ENCODE data around the gene SDK1. TPM values are rescaled to one million over a fixed set of nuclear protein-coding genes. Genes with fewer than 3 reads are reported as not detected.

SDK1 gene
- total and polyA plus RNA-seq, 2 donors (not counting 3 experiments of a cell fraction or from before 2014, with no cell fraction given), result 1.6 to 3.9 TPM

- Histone ChIP-seq H3K9ac (replicated peaks; ENCODE audit: extremely low read depth, insufficient read depth, low read length) (no peak overlapping the region), H3K36me3 (ENCODE audit: control insufficient read depth in 2 of 2, extremely low read depth in 1 of 2, insufficient read depth in 2 of 2, low read length in 2 of 2) (no peaks in the 10 kb centered on the region), H3K27ac (ENCODE audit: insufficient read depth, low read depth, low read length) (no peak overlapping the region), H3K4me1 (ENCODE audit: control insufficient read depth, extremely low read depth, insufficient read depth, low read length) (no peaks in the 10 kb centered on the region), H3K4me2 (ENCODE audit: insufficient read depth, low read length) (no peak overlapping the region), H3K79me2 (ENCODE audit: control insufficient read depth, insufficient read depth, low read length) (no peaks in the 10 kb centered on the region), H3K27me3 (ENCODE audit: control insufficient read depth in 2 of 2, insufficient read depth in 2 of 2, low read length in 2 of 2) (no peaks in the 10 kb centered on the region), H3K9me1 (replicated peaks; ENCODE audit: control insufficient read depth, extremely low read depth, insufficient read depth, low read length) (no peaks in the 10 kb centered on the region), H2AFZ (ENCODE audit: low read depth, low read length) (no peak overlapping the region), H3K4me3 (replicated peaks in 1 of 3; ENCODE audit: insufficient read depth in 1 of 3, low read depth in 1 of 3, low read length in 3 of 3) (no peak overlapping the region), H3K9me3 (replicated peaks; ENCODE audit: control insufficient read depth, insufficient read depth, low read length) (no peaks in the 10 kb centered on the region), H4K20me1 (replicated peaks; ENCODE audit: control insufficient read depth, extremely low read depth, insufficient read depth, low read length) (no peaks in the 10 kb centered on the region)
- ChIA-PET CTCF (no interaction called here), POLR2A (no interaction called here)
- dilution Hi-C loops (cut with MboI; ENCODE audit: extremely low pct_ligation_motif_present, low sequenced_read_pairs), result no loop called here
- no peak for DNase-seq (ENCODE audit: low read depth, low spot score)
- no TSS peak for BruUV-seq (replicated peaks)
- TF ChIP-seq MYC (IDR thresholded peaks at IDR 0.05; ENCODE audit: low read depth, low read length) (no peak), CTCF (IDR thresholded peaks at IDR 0.05; ENCODE audit: extremely low read depth in 1 of 2, insufficient read depth in 1 of 2, low read depth in 1 of 2, low read length in 2 of 2) (no peak), JUN (IDR thresholded peaks at IDR 0.05; ENCODE audit: borderline replicate concordance, insufficient read depth, insufficient read length, low read depth) (no peak), EZH2 (IDR thresholded peaks at IDR 0.05; ENCODE audit: borderline replicate concordance, low read depth, low read length, severe bottlenecking) (no peak), POLR2AphosphoS5 (IDR thresholded peaks at IDR 0.05; ENCODE audit: insufficient read depth, low read depth, low read length) (no peak)
- FAIRE-seq, result no peak
- intact Hi-C loops (cut with micrococcal nuclease), result no loop called here
Observed at GRCh38 chr7:4168041-4168440, 867.0 kb downstream of the SDK1 start.

- H3K4me1 ChIP-seq (ENCODE audit: control insufficient read depth, extremely low read depth, insufficient read depth, low read length), result no peaks in the 10 kb centered on the region
- H3K9ac ChIP-seq (replicated peaks; ENCODE audit: extremely low read depth, insufficient read depth, low read length), result no peak overlapping the region
- intact Hi-C loops (cut with micrococcal nuclease) (no loop called here), dilution Hi-C loops (cut with MboI; ENCODE audit: extremely low pct_ligation_motif_present, low sequenced_read_pairs) (no loop called here)
- H2AFZ ChIP-seq (ENCODE audit: low read depth, low read length), result no peak overlapping the region
- FAIRE-seq, result no peak
- H4K20me1 ChIP-seq (replicated peaks; ENCODE audit: control insufficient read depth, extremely low read depth, insufficient read depth, low read length), result no peaks in the 10 kb centered on the region
- H3K27me3 ChIP-seq (ENCODE audit: control insufficient read depth in 2 of 2, insufficient read depth in 2 of 2, low read length in 2 of 2), result no peaks in the 10 kb centered on the region
- no peaks in the 10 kb centered on the region for H3K9me1 ChIP-seq (replicated peaks; ENCODE audit: control insufficient read depth, extremely low read depth, insufficient read depth, low read length)
- ChIA-PET POLR2A (no interaction called here), CTCF (no interaction called here)
- H3K27ac ChIP-seq (ENCODE audit: insufficient read depth, low read depth, low read length), result no peak overlapping the region
- no TSS peak for BruUV-seq (replicated peaks)
- no peak for DNase-seq (ENCODE audit: low read depth, low spot score)
- no peaks in the 10 kb centered on the region for H3K79me2 ChIP-seq (ENCODE audit: control insufficient read depth, insufficient read depth, low read length)
- no peaks in the 10 kb centered on the region for H3K9me3 ChIP-seq (replicated peaks; ENCODE audit: control insufficient read depth, insufficient read depth, low read length)
- H3K4me2 ChIP-seq (ENCODE audit: insufficient read depth, low read length), result no peak overlapping the region
- TF ChIP-seq GATA2 (IDR thresholded peaks at IDR 0.05; ENCODE audit: insufficient read depth, insufficient read length, low read depth, low read length) (no peak), MYC (IDR thresholded peaks at IDR 0.05; ENCODE audit: low read depth, low read length) (no peak), CTCF (IDR thresholded peaks at IDR 0.05; ENCODE audit: extremely low read depth in 1 of 2, insufficient read depth in 1 of 2, low read depth in 1 of 2, low read length in 2 of 2) (no peak), FOS (IDR thresholded peaks at IDR 0.05; ENCODE audit: borderline replicate concordance, insufficient read depth, low read length) (no peak), MAX (IDR thresholded peaks at IDR 0.05; ENCODE audit: insufficient read depth, insufficient read length) (no peak), JUN (IDR thresholded peaks at IDR 0.05; ENCODE audit: borderline replicate concordance, insufficient read depth, insufficient read length, low read depth) (no peak), EZH2 (IDR thresholded peaks at IDR 0.05; ENCODE audit: borderline replicate concordance, low read depth, low read length, severe bottlenecking) (no peak), POLR2AphosphoS5 (IDR thresholded peaks at IDR 0.05; ENCODE audit: insufficient read depth, low read depth, low read length) (no peak), POLR2A (IDR thresholded peaks at IDR 0.05; ENCODE audit: low read depth, low read length) (no peak)
- H3K36me3 ChIP-seq (ENCODE audit: control insufficient read depth in 2 of 2, extremely low read depth in 1 of 2, insufficient read depth in 2 of 2, low read length in 2 of 2), result no peaks in the 10 kb centered on the region
- H3K4me3 ChIP-seq (replicated peaks in 1 of 3; ENCODE audit: insufficient read depth in 1 of 3, low read depth in 1 of 3, low read length in 3 of 3), result no peak overlapping the region
Observed at GRCh38 chr7:4168541-4168940, 867.5 kb downstream of the SDK1 start.

Data from endothelial cell of umbilical vein (primary cell).